Kidney epithelial cell (primary cell): ENCODE data around the gene OR51B5. TPM values are rescaled to one million over a fixed set of nuclear protein-coding genes. Genes with fewer than 3 reads are reported as not detected.
"Not testable (repeated sequence)": the region's sequence is repeated elsewhere in the genome, so short reads cannot be mapped to it uniquely, and the experiment has no call there.

Experiments used
- DNase-seq: peaks from one replicate; pipeline ENCODE4 v3.0.0-alpha.2; 2010; ENCODE audit warnings: low read depth
- H3K27me3 ChIP-seq: 2 replicates; pipeline ENCODE4 v1.6.0; 2011; ENCODE audit warnings: low read length; ENCODE audit not compliant: control insufficient read depth, insufficient read depth
- H3K36me3 ChIP-seq: 2 replicates; pipeline ENCODE4 v1.5.1; 2011; ENCODE audit warnings: low read length; ENCODE audit not compliant: control insufficient read depth, insufficient read depth
- H3K4me3 ChIP-seq: 2 replicates; pipeline ENCODE4 v1.5.1; 2011; ENCODE audit warnings: low read depth, mild to moderate bottlenecking, control low read depth, low read length
- total RNA-seq: library from RNA; depleted of rRNA; stranded (reverse); fragments of >200 nt; gene quantifications from 2 replicates; pipeline ENCODE4 v1.2.3, GENCODE V29; 2015
- TF ChIP-seq, protein P1 (sequence below): IDR thresholded peaks from 2 replicates; pipeline ENCODE4 v1.5.1; 2011; ENCODE audit warnings: mild to moderate bottlenecking, moderate library complexity, low read length, control low read depth, inconsistent platforms; ENCODE audit not compliant: insufficient read depth, poor library complexity, severe bottlenecking

OR51B5 gene
- total RNA-seq, 1 donor from 2014 or later: not detected

DNA sequence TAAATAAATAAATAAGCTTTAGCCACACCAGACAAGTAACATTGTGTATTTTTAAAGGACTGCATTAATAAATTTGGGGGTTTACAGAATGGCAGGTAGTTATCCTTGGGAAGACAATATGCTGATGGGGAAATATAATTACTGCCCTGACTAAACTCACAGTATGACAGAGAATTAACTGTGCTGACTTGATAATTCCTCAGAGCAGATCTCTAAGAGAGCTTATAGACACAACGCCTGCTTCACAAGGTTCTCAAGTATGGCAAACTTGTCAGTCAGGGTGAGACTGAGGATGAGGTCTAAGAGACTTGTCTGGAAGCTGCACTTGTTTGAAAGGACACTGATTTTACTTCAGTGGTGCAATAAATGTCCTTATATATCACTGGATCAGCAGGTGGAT, 44.9 kb downstream of the OR51B5 start:
- Histone ChIP-seq H3K36me3 (no peaks in the 10 kb centered on the region), H3K27me3 (no peaks in the 10 kb centered on the region), H3K4me3 (no peak overlapping the region)
- TF ChIP-seq, protein P1, sequence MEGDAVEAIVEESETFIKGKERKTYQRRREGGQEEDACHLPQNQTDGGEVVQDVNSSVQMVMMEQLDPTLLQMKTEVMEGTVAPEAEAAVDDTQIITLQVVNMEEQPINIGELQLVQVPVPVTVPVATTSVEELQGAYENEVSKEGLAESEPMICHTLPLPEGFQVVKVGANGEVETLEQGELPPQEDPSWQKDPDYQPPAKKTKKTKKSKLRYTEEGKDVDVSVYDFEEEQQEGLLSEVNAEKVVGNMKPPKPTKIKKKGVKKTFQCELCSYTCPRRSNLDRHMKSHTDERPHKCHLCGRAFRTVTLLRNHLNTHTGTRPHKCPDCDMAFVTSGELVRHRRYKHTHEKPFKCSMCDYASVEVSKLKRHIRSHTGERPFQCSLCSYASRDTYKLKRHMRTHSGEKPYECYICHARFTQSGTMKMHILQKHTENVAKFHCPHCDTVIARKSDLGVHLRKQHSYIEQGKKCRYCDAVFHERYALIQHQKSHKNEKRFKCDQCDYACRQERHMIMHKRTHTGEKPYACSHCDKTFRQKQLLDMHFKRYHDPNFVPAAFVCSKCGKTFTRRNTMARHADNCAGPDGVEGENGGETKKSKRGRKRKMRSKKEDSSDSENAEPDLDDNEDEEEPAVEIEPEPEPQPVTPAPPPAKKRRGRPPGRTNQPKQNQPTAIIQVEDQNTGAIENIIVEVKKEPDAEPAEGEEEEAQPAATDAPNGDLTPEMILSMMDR: no peak
- no peak for DNase-seq

DNA sequence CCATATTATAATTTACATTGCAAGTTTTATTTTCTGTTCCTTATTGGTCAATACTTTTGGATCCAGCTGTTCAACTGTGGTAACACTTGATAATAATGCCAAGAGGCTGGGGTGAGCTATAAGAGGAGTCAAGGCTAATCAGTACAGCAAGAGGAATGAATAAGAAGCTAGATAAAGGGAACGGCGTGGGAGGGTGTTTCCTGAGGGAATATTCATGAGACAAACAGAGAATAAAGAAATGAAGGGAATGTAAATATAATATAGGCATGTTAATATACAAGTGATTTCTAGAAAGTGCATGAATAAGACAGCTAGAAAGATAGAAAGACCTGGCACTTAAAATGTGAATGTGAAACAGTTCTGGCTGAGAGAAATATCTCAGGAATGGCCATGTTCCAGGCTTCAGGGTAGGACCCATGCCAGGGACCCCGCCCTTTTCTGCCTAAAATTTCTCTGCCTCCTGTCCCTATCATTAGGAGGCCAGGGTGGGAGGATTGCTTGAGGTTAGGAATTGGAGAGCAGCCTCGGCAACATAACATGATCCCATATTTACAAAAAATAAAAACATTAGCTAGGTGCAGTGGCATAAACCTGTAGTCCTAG, 45.5 kb downstream of the OR51B5 start:
- TF ChIP-seq, protein P1: no peak
- no peak overlapping the region for H3K4me3 ChIP-seq
- DNase-seq: no peak
- H3K36me3 ChIP-seq: no peaks in the 10 kb centered on the region
- H3K27me3 ChIP-seq: no peaks in the 10 kb centered on the region

DNA sequence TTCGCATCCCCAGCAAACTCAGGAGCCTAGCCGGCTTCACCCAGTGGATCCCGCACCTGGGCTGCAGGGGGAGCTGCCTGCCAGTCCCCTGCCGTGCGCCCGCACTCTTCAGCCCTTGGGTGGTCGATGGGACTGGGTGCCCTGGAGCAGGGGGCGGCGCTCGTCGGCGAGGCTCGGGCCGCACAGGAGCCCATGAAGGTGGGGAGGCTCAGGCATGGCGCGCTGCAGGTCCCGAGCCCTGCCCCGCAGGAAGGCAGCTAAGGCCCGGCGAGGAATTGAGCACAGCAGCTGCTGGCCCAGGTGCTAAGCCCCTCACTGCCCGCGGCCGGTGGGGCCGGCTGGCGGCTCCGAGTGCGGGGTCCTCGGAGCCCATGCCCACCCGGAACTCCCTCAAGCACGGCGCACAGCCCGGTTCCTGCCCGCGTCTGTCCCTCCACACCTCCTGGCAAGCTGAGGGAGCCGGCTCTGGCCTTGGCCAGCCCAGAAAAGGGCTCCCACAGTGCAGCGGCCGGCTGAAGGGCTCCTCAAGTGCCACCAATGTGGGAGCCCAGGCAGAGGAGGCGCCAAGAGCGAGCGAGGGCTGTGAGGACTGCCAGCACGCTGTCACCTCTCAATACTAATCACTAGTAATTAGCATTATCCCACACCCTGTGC, 48.9 kb downstream of the OR51B5 start:
- not testable (repeated sequence) for H3K4me3 ChIP-seq, DNase-seq, H3K36me3 ChIP-seq, H3K27me3 ChIP-seq

DNA sequence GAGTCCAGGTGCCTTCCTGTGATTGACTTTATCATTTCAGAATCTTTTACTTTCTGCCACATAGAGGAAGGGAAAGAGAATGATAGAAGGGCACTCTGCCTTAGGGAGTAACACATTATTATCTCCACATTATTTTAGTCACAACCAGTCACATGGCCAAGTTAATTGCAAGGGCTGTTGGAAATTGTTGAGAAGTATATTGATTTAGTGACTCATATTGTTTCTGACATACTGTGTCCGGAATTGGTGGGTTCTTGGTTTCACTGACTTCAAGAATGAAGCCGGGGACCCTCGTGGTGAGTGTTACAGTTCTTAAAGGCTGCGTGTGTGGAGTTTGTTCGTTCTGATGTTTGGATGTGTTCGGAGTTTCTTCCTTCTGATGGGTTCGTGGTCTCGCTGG, 50.3 kb downstream of the OR51B5 start:
- no peaks in the 10 kb centered on the region for H3K36me3 ChIP-seq
- TF ChIP-seq, protein P1: no peak

More for the DNA sequence above, 50.3 kb downstream of the OR51B5 start:
- Histone ChIP-seq H3K4me3 (no peak overlapping the region), H3K27me3 (no peaks in the 10 kb centered on the region)
- no peak for DNase-seq

Other genes starting within 250 kb of the OR51B5 start
- gene OR52A5, start 205.2 kb downstream of the OR51B5 start, total RNA-seq: not detected in 2 replicates
- gene OR52A1, start 188.8 kb downstream of the OR51B5 start, total RNA-seq: not detected in 2 replicates
- not detected in 2 replicates for gene OR51V1, start 142.8 kb downstream of the OR51B5 start, total RNA-seq
- gene HBB, start 116.5 kb downstream of the OR51B5 start, total RNA-seq: not detected in 2 replicates
- gene HBD, start 109.0 kb downstream of the OR51B5 start, total RNA-seq: not detected in 2 replicates
- gene HBG1, start 93.7 kb downstream of the OR51B5 start, total RNA-seq: not detected in 2 replicates
- not detected in 2 replicates for gene HBG2, start 88.7 kb downstream of the OR51B5 start, total RNA-seq
- gene HBE1, start 73.6 kb downstream of the OR51B5 start, total RNA-seq: not detected in 2 replicates
- gene OR51B4, start 41.6 kb downstream of the OR51B5 start, total RNA-seq: not detected in 2 replicates
- not detected in 2 replicates for gene OR51B2, start 19.2 kb downstream of the OR51B5 start, total RNA-seq
- not detected in 2 replicates for gene OR51B6, start 8.0 kb upstream of the OR51B5 start, total RNA-seq
- not detected in 2 replicates for gene OR51M1, start 40.3 kb upstream of the OR51B5 start, total RNA-seq
- not detected in 2 replicates for gene OR51Q1, start 78.6 kb upstream of the OR51B5 start, total RNA-seq
- not detected in 2 replicates for gene OR51I1, start 98.0 kb upstream of the OR51B5 start, total RNA-seq
- not detected in 2 replicates for gene OR51I2, start 105.8 kb upstream of the OR51B5 start, total RNA-seq
- gene OR52D1, start 145.2 kb upstream of the OR51B5 start, total RNA-seq: not detected in 2 replicates
- gene UBQLN3, start 166.4 kb upstream of the OR51B5 start, total RNA-seq: not detected in 2 replicates
- gene UBQLNL, start 173.2 kb upstream of the OR51B5 start, total RNA-seq: 0.21 TPM in 1 of 2 replicates, not detected in the other
- 0.75 TPM in 1 of 2 replicates, not detected in the other for gene OR52H1, start 205.0 kb upstream of the OR51B5 start, total RNA-seq
- gene OR52B6, start 237.4 kb upstream of the OR51B5 start, total RNA-seq: not detected in 2 replicates